HEK293T (cell line): Measurements from ENCODE around the gene PTDSS2.

ENCODE experiments used
- CTCF ChIA-PET: fragments of 350-600 bp; formaldehyde crosslinking; extraction: SDS; loops from one replicate; lab custom pipeline; 2021; ENCODE audit warnings: antibody characterized with exemption, inconsistent platforms; lab: Yijun Ruan, JAX
- POLR2A ChIA-PET: fragments of 350-600 bp; formaldehyde crosslinking; extraction: SDS; loops from one replicate; lab custom pipeline; 2020; ENCODE audit warnings: antibody characterized with exemption, inconsistent platforms; lab: Yijun Ruan, JAX
- DNase-seq: peaks from one replicate; pipeline ENCODE4 v3.0.0; 2012; ENCODE audit warnings: mixed read lengths; ENCODE audit errors: extremely low spot score
- ARNT ChIP-seq: fragments of 450-650 bp; IDR thresholded peaks from 2 replicates; pipeline ENCODE4 v1.6.1; 2017; ENCODE audit warnings: mild to moderate bottlenecking
- BHLHE40 ChIP-seq: fragments of 450-650 bp; IDR thresholded peaks from 2 replicates; pipeline ENCODE4 v1.6.1; 2016; ENCODE audit warnings: mild to moderate bottlenecking, moderate library complexity, borderline replicate concordance
- CTBP1 ChIP-seq: fragments of 450-650 bp; IDR thresholded peaks from 2 replicates; pipeline ENCODE4 v1.6.1; 2016; ENCODE audit warnings: borderline replicate concordance
- ELF4 ChIP-seq: fragments of 450-650 bp; IDR thresholded peaks from 2 replicates; pipeline ENCODE4 v1.6.1; 2017; ENCODE audit warnings: antibody characterized with exemption
- FOXA1 ChIP-seq: fragments of 450-650 bp; IDR thresholded peaks from 2 replicates; pipeline ENCODE4 v1.6.1; 2016; ENCODE audit warnings: mild to moderate bottlenecking
- FOXK2 ChIP-seq: fragments of 450-650 bp; IDR thresholded peaks from 2 replicates; pipeline ENCODE4 v1.6.1; 2016; ENCODE audit warnings: mild to moderate bottlenecking
- FOXM1 ChIP-seq: fragments of 450-650 bp; IDR thresholded peaks from 2 replicates; pipeline ENCODE4 v1.6.1; 2017; ENCODE audit warnings: mild to moderate bottlenecking, borderline replicate concordance
- HDGF ChIP-seq: fragments of 450-650 bp; IDR thresholded peaks from 2 replicates; pipeline ENCODE4 v1.6.1; 2017; ENCODE audit warnings: antibody characterized with exemption, borderline replicate concordance
- L3MBTL2 ChIP-seq: fragments of 450-650 bp; conservative IDR thresholded peaks from 2 replicates; pipeline ENCODE4 v1.6.1; 2016; ENCODE audit warnings: mild to moderate bottlenecking
- LEF1 ChIP-seq: fragments of 450-650 bp; IDR thresholded peaks from 2 replicates; pipeline ENCODE4 v1.6.1; 2017; ENCODE audit warnings: mild to moderate bottlenecking, borderline replicate concordance
- NFRKB ChIP-seq: fragments of 450-650 bp; IDR thresholded peaks from 2 replicates; pipeline ENCODE4 v1.6.1; 2016; ENCODE audit warnings: mild to moderate bottlenecking, moderate library complexity
- SP1 ChIP-seq: fragments of 450-650 bp; IDR thresholded peaks from 2 replicates; pipeline ENCODE4 v1.6.1; 2017
- SUZ12 ChIP-seq: fragments of 450-650 bp; IDR thresholded peaks from 2 replicates; pipeline ENCODE4 v1.6.1; 2016; ENCODE audit warnings: mild to moderate bottlenecking
- TARDBP ChIP-seq: fragments of 450-650 bp; IDR thresholded peaks from 2 replicates; pipeline ENCODE4 v1.6.1; 2016
- ZNF384 ChIP-seq: fragments of 450-650 bp; IDR thresholded peaks from 2 replicates; pipeline ENCODE4 v1.6.1; 2016
- TF ChIP-seq, protein P1 (sequence below): fragments of 450-650 bp; IDR thresholded peaks from 2 replicates; pipeline ENCODE4 v1.6.1; 2016

Gene PTDSS2

DNA sequence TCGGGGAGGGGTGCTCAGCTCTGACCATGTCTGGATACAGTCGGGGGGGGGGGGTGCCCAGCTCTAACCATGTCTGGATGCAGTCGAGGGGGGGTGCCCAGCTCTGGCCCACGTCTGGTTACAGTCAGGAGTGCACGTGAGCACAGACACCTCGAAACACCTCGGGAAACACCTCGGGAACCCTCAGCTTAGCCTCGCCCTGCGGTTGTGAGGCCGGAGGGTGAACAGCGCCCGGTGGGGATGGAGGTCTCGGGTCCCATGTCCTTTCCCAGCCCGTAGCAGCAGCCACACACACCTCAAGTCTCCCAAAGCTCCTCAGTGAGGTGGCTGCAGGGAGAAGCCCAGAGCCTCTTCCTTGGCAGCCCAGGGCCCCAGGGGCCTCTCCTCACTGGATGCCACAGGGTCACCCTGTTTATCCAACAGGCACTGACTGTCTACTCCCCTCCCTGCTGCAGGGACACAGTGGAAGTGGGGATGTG, 37.4 kb upstream of the PTDSS2 start:
- TF ChIP-seq SUZ12, result no peak
- TF ChIP-seq CTBP1, result no peak
- no peak for TF ChIP-seq LEF1
- TF ChIP-seq ZNF384, result no peak
- TF ChIP-seq, protein P1, sequence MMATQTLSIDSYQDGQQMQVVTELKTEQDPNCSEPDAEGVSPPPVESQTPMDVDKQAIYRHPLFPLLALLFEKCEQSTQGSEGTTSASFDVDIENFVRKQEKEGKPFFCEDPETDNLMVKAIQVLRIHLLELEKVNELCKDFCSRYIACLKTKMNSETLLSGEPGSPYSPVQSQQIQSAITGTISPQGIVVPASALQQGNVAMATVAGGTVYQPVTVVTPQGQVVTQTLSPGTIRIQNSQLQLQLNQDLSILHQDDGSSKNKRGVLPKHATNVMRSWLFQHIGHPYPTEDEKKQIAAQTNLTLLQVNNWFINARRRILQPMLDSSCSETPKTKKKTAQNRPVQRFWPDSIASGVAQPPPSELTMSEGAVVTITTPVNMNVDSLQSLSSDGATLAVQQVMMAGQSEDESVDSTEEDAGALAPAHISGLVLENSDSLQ, result no peak
- no peak for TF ChIP-seq FOXK2
- no peak for TF ChIP-seq ELF4
- TF ChIP-seq TARDBP, result no peak
- no peak for TF ChIP-seq NFRKB
- TF ChIP-seq BHLHE40, result no peak
- no peak for TF ChIP-seq FOXM1
- TF ChIP-seq HDGF, result no peak
- ChIA-PET CTCF (no interaction called here), POLR2A (interaction anchor here (1.0 kb wide), 1 partner anchor 52 kb away, joined by 3 read pairs; no protein-coding TSS in a partner anchor)
- DNase-seq, result no peak

DNA sequence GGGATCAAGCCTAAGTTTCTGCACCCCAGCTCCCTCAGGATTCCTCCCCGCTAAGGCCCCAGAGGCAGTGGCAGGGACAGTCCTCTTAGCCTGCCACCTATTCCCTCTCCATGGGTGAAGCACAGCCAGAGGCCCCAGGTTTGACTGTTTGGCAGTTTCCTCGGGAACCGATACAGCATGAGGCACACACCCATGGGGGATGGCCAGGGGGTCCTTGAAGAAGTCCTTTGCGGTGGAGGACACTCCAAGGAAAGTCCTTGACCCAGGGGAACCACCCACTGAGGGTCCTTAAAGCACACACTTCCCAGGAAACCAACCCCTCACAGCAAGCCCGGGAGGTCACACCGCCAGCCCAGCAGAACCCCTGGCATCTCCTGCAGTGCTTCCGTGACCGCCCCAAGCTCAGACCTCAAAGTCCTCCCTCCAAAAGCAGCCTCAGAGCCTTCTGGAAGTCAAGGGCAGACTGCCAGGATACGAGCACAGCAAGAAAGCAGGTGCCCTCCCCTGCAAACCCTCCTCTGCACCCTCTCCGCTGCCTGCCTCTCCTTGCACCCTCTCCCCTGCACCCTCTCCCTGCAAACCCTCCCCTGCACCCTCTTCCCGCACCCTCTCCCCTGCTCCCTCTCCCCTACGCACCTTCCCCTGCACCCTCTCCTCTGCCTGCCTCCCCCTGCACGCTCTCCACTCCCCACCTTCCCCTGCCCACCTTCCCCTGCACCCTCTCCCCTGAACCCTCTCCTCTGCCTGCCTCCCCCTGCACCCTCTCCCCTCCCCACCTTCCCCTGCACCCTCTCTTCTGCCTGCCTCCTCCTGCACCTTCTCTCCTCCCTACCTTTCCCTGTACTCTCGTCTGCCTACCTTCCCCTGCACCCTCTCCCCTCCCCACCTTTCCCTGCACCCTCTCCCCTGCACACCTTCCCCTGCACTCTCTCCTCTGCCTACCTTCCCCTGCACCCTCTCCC, 36.7 kb upstream of the PTDSS2 start:
- TF ChIP-seq, protein P1, result no peak
- TF ChIP-seq ZNF384 (no peak), ELF4 (no peak), CTBP1 (no peak), SUZ12 (no peak), FOXK2 (no peak), HDGF (no peak), FOXA1 (no peak), LEF1 (no peak), SP1 (no peak), L3MBTL2 (no peak), BHLHE40 (no peak), NFRKB (no peak), ARNT (no peak), FOXM1 (no peak)
- CTCF ChIA-PET, result no interaction called here
- no peak for DNase-seq
- POLR2A ChIA-PET, result no interaction called here

DNA sequence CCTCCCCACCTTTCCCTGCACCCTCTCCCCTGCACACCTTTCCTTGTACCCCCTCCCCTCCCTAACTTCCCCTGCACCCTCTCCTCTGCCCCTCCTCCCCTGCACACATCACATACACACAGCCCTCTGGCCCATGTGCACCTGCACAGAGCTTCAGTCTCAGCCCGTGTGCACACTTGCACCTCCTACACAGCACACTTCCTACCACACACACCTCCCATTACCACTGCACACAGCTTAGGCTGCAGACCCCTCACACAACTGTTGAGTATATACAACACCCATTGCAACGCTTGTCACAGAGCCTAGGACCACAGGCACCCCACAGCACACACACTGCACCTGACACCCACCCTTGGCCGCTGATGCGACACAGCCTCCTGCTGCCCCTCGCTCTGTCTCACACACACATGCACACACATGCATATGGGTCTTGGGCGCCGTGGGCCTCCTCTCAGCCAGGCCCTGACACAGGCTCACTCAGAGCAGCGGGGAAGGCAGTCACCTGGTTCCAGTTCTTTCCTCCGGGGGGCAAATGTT, 35.7 kb upstream of the PTDSS2 start:
- ChIA-PET CTCF (no interaction called here), POLR2A (no interaction called here)
- DNase-seq, result no peak

DNA sequence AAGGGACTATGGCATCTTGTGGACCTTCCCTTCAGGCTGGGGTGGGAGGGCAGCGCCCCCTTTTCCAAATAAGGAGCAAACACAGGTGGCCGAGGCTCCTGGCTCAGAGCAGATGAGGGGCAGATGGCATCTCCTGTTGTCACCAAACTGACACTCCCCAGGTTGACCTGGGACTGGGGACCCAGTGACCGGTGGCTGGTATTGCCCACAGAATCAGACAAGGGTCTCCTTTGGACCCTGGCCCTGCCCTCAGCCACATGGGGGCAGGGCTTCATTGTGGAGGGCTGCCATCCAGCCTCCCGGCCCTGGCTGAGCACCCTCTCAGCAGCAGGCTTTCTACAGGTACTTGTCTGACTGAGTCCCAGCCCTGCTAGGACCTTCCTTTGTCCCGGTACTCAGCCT, 34.4 kb upstream of the PTDSS2 start:
- TF ChIP-seq L3MBTL2, result no peak
- TF ChIP-seq, protein P1, result no peak
- no peak for TF ChIP-seq ELF4
- no peak for TF ChIP-seq SUZ12
- TF ChIP-seq NFRKB, result no peak
- no peak for TF ChIP-seq LEF1
- TF ChIP-seq BHLHE40, result no peak
- TF ChIP-seq FOXA1, result no peak
- DNase-seq, result no peak
- ChIA-PET POLR2A (no interaction called here), CTCF (interaction anchor here (0.7 kb wide), 1 partner anchor 35 kb away, joined by 3 read pairs; no protein-coding TSS in a partner anchor)

More for the DNA sequence above, 35.7 kb upstream of the PTDSS2 start:
- TF ChIP-seq ELF4 (no peak), CTBP1 (no peak), ARNT (no peak), HDGF (no peak), NFRKB (no peak), FOXK2 (no peak), LEF1 (no peak), L3MBTL2 (no peak), BHLHE40 (no peak), FOXM1 (no peak), FOXA1 (no peak), ZNF384 (no peak), TARDBP (no peak), SUZ12 (no peak)
- TF ChIP-seq, protein P1, result no peak

DNA sequence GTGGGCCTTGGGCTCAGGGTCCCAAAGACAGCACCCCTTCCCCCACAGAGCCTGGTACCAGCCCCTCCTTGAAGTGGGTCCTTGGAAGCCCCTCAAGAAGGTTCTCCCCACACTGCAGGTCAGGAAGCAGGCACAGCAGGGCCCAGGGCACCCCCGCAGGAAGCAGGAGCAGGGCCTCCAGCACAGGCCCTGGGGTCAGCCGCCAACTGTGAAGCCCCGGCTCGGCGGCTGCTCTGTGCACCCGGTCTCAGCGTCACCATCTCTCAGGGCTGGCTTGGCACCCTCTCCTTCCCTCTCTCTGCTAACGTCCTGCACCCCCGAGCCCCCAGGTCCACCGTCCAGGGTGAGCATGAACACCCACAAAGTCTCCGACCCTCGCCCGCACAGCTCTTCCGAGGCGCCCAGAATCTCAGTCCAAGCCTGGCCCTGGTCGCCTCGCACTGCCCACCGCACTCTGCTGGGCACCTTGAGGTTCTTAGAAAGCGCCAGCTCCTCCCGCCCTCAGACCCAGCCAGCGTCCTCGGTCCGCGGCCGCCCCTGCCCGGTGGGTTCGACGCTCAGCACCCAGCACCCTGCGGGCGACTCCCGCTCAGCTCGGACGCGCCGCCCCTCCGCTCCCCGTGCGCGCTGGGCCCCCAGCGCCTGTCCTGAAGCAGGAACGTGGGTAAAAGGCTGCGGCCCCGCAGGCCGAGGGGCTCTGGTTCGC, 33.9 kb upstream of the PTDSS2 start:
- no peak for TF ChIP-seq SUZ12
- no peak for TF ChIP-seq FOXA1
- no peak for TF ChIP-seq LEF1
- no peak for TF ChIP-seq BHLHE40
- TF ChIP-seq FOXK2, result no peak
- TF ChIP-seq ZNF384, result no peak
- TF ChIP-seq, protein P1, result no peak
- TF ChIP-seq ELF4, result no peak
- TF ChIP-seq SP1, result no peak
- ChIA-PET POLR2A (no interaction called here), CTCF (interaction anchor here (0.7 kb wide), 1 partner anchor 34 kb away, joined by 3 read pairs; no protein-coding TSS in a partner anchor)
- no peak for DNase-seq
